ENCODE data around the gene HTR5A.

The HTR5A gene

DNA sequence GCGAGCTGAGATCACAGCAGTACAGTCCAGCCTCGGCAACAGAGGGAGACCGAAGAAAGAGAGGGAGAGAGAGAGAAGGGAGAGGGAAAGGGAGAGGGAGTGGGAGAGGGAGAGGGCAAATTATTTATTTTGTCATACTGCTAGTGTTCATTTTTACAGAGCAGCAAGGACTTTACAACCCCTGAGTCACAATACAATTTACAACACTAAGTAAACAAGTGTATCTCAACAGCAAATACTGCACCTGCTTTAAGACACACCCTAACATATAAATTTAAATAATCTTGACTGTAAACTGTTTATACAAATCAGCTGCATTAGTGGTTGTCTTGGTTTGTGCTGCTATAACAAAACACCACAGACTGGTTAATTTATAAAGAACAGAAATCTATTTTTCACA is 27.2 kb downstream of the HTR5A start:
- 0 out of 2 replicates have a peak, but pooled peaks cover 6% of the 10 kb centered on the region for H3K27me3 ChIP-seq (ENCODE audit: control insufficient read depth, low read length)
- no peaks in the 10 kb centered on the region for H3K79me2 ChIP-seq (ENCODE audit: control insufficient read depth, low read length)
- H3K4me2 ChIP-seq (ENCODE audit: low read length) = no peak overlapping the region
- no peak for TF ChIP-seq EZH2phosphoT487 (IDR thresholded peaks at IDR 0.05; ENCODE audit: borderline replicate concordance, low read length)
- TF ChIP-seq, protein P1, sequence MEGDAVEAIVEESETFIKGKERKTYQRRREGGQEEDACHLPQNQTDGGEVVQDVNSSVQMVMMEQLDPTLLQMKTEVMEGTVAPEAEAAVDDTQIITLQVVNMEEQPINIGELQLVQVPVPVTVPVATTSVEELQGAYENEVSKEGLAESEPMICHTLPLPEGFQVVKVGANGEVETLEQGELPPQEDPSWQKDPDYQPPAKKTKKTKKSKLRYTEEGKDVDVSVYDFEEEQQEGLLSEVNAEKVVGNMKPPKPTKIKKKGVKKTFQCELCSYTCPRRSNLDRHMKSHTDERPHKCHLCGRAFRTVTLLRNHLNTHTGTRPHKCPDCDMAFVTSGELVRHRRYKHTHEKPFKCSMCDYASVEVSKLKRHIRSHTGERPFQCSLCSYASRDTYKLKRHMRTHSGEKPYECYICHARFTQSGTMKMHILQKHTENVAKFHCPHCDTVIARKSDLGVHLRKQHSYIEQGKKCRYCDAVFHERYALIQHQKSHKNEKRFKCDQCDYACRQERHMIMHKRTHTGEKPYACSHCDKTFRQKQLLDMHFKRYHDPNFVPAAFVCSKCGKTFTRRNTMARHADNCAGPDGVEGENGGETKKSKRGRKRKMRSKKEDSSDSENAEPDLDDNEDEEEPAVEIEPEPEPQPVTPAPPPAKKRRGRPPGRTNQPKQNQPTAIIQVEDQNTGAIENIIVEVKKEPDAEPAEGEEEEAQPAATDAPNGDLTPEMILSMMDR (IDR thresholded peaks at IDR 0.05; ENCODE audit: low read depth, low read length, poor library complexity, severe bottlenecking) = no peak
- H3K9me2 ChIP-seq (replicated peaks; ENCODE audit: control insufficient read depth, low read length) = no peaks in the 10 kb centered on the region
- no peaks in the 10 kb centered on the region for H3K36me3 ChIP-seq (ENCODE audit: control insufficient read depth, low read length)
- no peak overlapping the region for H3K27ac ChIP-seq (ENCODE audit: low read depth, low read length)
- no peaks in the 10 kb centered on the region for H3K9me3 ChIP-seq (ENCODE audit: control insufficient read depth, insufficient read depth, low read length)
- H3F3A ChIP-seq (ENCODE audit: control insufficient read depth, insufficient read depth) = no peaks in the 10 kb centered on the region
- H3K4me3 ChIP-seq (ENCODE audit: low read length) = no peak overlapping the region
- H4K20me1 ChIP-seq (ENCODE audit: control insufficient read depth, insufficient read depth, low read depth, low read length) = no peaks in the 10 kb centered on the region
- H3K4me1 ChIP-seq (ENCODE audit: control insufficient read depth, low read length) = no peaks in the 10 kb centered on the region

DNA sequence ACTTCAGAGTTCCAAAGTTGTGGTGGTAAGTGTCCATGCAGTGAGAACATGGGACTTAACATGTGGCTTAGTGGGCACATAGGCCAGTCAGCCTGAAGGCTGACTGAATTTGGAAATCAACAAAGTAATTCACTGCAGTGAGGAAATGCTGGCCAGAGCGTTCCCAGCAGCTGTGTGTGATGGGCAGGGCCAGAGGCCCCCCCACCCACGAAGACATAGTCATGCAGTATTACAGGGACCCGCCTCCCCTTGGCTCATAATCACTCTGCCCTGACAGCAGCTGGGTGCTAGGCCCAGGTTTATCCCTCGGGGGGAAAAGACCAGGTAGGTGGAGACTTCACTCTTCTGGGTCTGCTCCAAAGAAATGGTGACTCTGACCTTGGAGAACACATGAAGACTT is 33.7 kb downstream of the HTR5A start:
- Histone ChIP-seq H3F3A (ENCODE audit: control insufficient read depth, insufficient read depth) (no peaks in the 10 kb centered on the region), H3K36me3 (ENCODE audit: control insufficient read depth, low read length) (no peaks in the 10 kb centered on the region), H3K27ac (ENCODE audit: low read depth, low read length) (no peak overlapping the region), H3K4me3 (ENCODE audit: low read length) (no peak overlapping the region), H3K4me1 (ENCODE audit: control insufficient read depth, low read length) (no peaks in the 10 kb centered on the region), H3K9me2 (replicated peaks; ENCODE audit: control insufficient read depth, low read length) (no peaks in the 10 kb centered on the region), H3K4me2 (ENCODE audit: low read length) (no peak overlapping the region), H3K9me3 (ENCODE audit: control insufficient read depth, insufficient read depth, low read length) (no peaks in the 10 kb centered on the region), H3K27me3 (ENCODE audit: control insufficient read depth, low read length) (no peaks in the 10 kb centered on the region), H4K20me1 (ENCODE audit: control insufficient read depth, insufficient read depth, low read depth, low read length) (no peaks in the 10 kb centered on the region), H3K79me2 (ENCODE audit: control insufficient read depth, low read length) (no peaks in the 10 kb centered on the region)
- no peak for TF ChIP-seq EZH2phosphoT487 (IDR thresholded peaks at IDR 0.05; ENCODE audit: borderline replicate concordance, low read length)
- TF ChIP-seq, protein P1 (IDR thresholded peaks at IDR 0.05; ENCODE audit: low read depth, low read length, poor library complexity, severe bottlenecking) = no peak

DNA sequence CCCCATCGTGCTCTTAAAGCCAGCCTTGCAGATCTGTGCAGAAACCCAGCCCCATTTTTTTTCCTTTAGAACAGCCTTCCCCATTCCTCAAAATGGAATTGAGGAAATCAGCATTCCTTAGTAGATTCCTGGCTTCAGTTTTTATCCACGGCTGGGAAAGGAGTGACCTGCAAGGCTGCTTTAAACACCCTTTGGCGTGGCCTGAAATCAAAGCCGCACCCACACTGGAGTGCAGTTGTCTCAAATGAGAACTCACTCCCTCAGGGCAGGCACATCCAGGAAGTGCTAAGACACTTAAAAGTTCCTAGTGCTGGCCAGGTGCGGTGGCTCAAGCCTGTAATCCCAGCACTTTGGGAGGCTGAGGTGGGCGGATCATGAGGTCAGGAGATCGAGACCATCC is 34.8 kb downstream of the HTR5A start:
- TF ChIP-seq EZH2phosphoT487 (IDR thresholded peaks at IDR 0.05; ENCODE audit: borderline replicate concordance, low read length) = no peak
- TF ChIP-seq, protein P1 (IDR thresholded peaks at IDR 0.05; ENCODE audit: low read depth, low read length, poor library complexity, severe bottlenecking) = no peak
- no peak overlapping the region for H3K27ac ChIP-seq (ENCODE audit: low read depth, low read length)
- H3K79me2 ChIP-seq (ENCODE audit: control insufficient read depth, low read length) = no peaks in the 10 kb centered on the region
- H3K4me1 ChIP-seq (ENCODE audit: control insufficient read depth, low read length) = no peaks in the 10 kb centered on the region
- H3K9me2 ChIP-seq (replicated peaks; ENCODE audit: control insufficient read depth, low read length) = no peaks in the 10 kb centered on the region
- H4K20me1 ChIP-seq (ENCODE audit: control insufficient read depth, insufficient read depth, low read depth, low read length) = no peaks in the 10 kb centered on the region
- H3K9me3 ChIP-seq (ENCODE audit: control insufficient read depth, insufficient read depth, low read length) = no peaks in the 10 kb centered on the region
- H3K36me3 ChIP-seq (ENCODE audit: control insufficient read depth, low read length) = no peaks in the 10 kb centered on the region
- no peaks in the 10 kb centered on the region for H3F3A ChIP-seq (ENCODE audit: control insufficient read depth, insufficient read depth)
- H3K4me2 ChIP-seq (ENCODE audit: low read length) = no peak overlapping the region
- H3K4me3 ChIP-seq (ENCODE audit: low read length) = no peak overlapping the region
- no peaks in the 10 kb centered on the region for H3K27me3 ChIP-seq (ENCODE audit: control insufficient read depth, low read length)

DNA sequence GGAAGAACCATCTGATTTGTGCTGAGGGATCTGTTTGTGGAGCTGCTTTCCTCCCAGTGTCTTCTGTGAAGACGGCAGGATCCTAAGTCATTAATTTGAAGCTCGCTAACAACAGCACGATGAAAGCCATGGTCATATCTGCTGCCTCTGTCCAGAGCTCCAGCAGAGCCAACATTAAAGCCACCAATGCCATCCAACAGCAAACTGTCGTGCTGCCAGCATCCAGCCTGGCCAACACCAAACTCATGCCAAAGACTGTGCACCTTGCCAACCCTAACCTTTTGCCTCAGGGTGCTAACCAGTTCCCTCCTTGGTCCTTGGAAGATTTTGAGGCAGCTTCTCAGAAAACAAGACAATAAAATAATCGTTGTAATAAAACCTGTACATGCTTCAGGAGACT is 36.2 kb downstream of the HTR5A start:
- H3K79me2 ChIP-seq (ENCODE audit: control insufficient read depth, low read length) = no peaks in the 10 kb centered on the region
- H3F3A ChIP-seq (ENCODE audit: control insufficient read depth, insufficient read depth) = no peaks in the 10 kb centered on the region
- no peaks in the 10 kb centered on the region for H3K4me1 ChIP-seq (ENCODE audit: control insufficient read depth, low read length)
- H3K36me3 ChIP-seq (ENCODE audit: control insufficient read depth, low read length) = no peaks in the 10 kb centered on the region
- H3K27me3 ChIP-seq (ENCODE audit: control insufficient read depth, low read length) = no peaks in the 10 kb centered on the region
- H3K27ac ChIP-seq (ENCODE audit: low read depth, low read length) = no peak overlapping the region
- no peak overlapping the region for H3K4me3 ChIP-seq (ENCODE audit: low read length)
- no peaks in the 10 kb centered on the region for H3K9me2 ChIP-seq (replicated peaks; ENCODE audit: control insufficient read depth, low read length)
- no peak for TF ChIP-seq EZH2phosphoT487 (IDR thresholded peaks at IDR 0.05; ENCODE audit: borderline replicate concordance, low read length)
- TF ChIP-seq, protein P1 (IDR thresholded peaks at IDR 0.05; ENCODE audit: low read depth, low read length, poor library complexity, severe bottlenecking) = no peak
- no peaks in the 10 kb centered on the region for H4K20me1 ChIP-seq (ENCODE audit: control insufficient read depth, insufficient read depth, low read depth, low read length)
- no peaks in the 10 kb centered on the region for H3K9me3 ChIP-seq (ENCODE audit: control insufficient read depth, insufficient read depth, low read length)
- no peak overlapping the region for H3K4me2 ChIP-seq (ENCODE audit: low read length)

All from DOHH2 (cell line).